AML-193 (cell line): ENCODE data around the gene BCKDHB.
"Not testable (repeated sequence)": the region's sequence is repeated elsewhere in the genome, so short reads cannot be mapped to it uniquely, and the experiment has no call there.

Source experiments
- DNase-seq, 2 experiments: peaks; one replicate each; lab custom pipeline; 2025; lab: John Stamatoyannopoulos, UW

BCKDHB gene

GRCh38 chr6:80209430-80209829 is 103.0 kb downstream of the BCKDHB start:
- DNase-seq = peak; percentile 63 to 72

- DNase-seq = no peak
Observed at GRCh38 chr6:80210618-80211017, 104.1 kb downstream of the BCKDHB start.

GRCh38 chr6:80211286-80211685 is 104.8 kb downstream of the BCKDHB start:
- no peak for DNase-seq

GRCh38 chr6:80211890-80212289 is 105.4 kb downstream of the BCKDHB start:
- peak in 1 of 2 experiments; percentile 12 for DNase-seq

GRCh38 chr6:80214436-80215022 is 108.1 kb downstream of the BCKDHB start:
- peak; percentile 60 to 67 for DNase-seq

- DNase-seq = no peak
Observed at GRCh38 chr6:80215063-80215462, 108.6 kb downstream of the BCKDHB start.

GRCh38 chr6:80217794-80218193 is 111.3 kb downstream of the BCKDHB start:
- DNase-seq = no peak

GRCh38 chr6:80223743-80224212 is 117.3 kb downstream of the BCKDHB start:
- no peak for DNase-seq

GRCh38 chr6:80226151-80226550 is 119.7 kb downstream of the BCKDHB start:
- DNase-seq = no peak

- no peak for DNase-seq
Observed at GRCh38 chr6:80226699-80227098, 120.2 kb downstream of the BCKDHB start.

- no peak for DNase-seq
Observed at GRCh38 chr6:80227545-80228105, 121.2 kb downstream of the BCKDHB start.

GRCh38 chr6:80233262-80233661 is 126.8 kb downstream of the BCKDHB start:
- DNase-seq = no peak

- no peak for DNase-seq
Observed at GRCh38 chr6:80233958-80234357, 127.5 kb downstream of the BCKDHB start.

- no peak for DNase-seq
Observed at GRCh38 chr6:80234401-80234800, 127.9 kb downstream of the BCKDHB start.

GRCh38 chr6:80234908-80235307 is 128.4 kb downstream of the BCKDHB start:
- DNase-seq = no peak

- DNase-seq = no peak
Observed at GRCh38 chr6:80235647-80236046, 129.2 kb downstream of the BCKDHB start.

- not testable (repeated sequence) for DNase-seq
Observed at GRCh38 chr6:80238754-80239153, 132.3 kb downstream of the BCKDHB start.

- DNase-seq = no peak
Observed at GRCh38 chr6:80245043-80245442, 138.6 kb downstream of the BCKDHB start.

- no peak for DNase-seq
Observed at GRCh38 chr6:80249897-80250296, 143.4 kb downstream of the BCKDHB start.

GRCh38 chr6:80250391-80250997 is 144.0 kb downstream of the BCKDHB start:
- no peak for DNase-seq

GRCh38 chr6:80251321-80251720 is 144.8 kb downstream of the BCKDHB start:
- no peak for DNase-seq

- no peak for DNase-seq
Observed at GRCh38 chr6:80254716-80255115, 148.2 kb downstream of the BCKDHB start.

- no peak for DNase-seq
Observed at GRCh38 chr6:80256691-80257090, 150.2 kb downstream of the BCKDHB start.

GRCh38 chr6:80259118-80259517 is 152.6 kb downstream of the BCKDHB start:
- no peak for DNase-seq
